GM19193 (cell line): ENCODE measurements around the gene IQGAP3.

Experiments
- POLR2A ChIP-seq: IDR thresholded peaks from 4 replicates; pipeline ENCODE4 v1.6.1; 2011; ENCODE audit not compliant: insufficient read depth, insufficient read length; ENCODE audit errors: extremely low read depth

Gene IQGAP3

GRCh38 chr1:156554971-156555370 lies 17.4 kb downstream of the IQGAP3 start:
- no peak for TF ChIP-seq POLR2A

- TF ChIP-seq POLR2A = no peak
Observed at GRCh38 chr1:156553860-156554485, 18.4 kb downstream of the IQGAP3 start.

GRCh38 chr1:156552518-156552917 lies 19.8 kb downstream of the IQGAP3 start:
- TF ChIP-seq POLR2A = no peak

GRCh38 chr1:156551869-156552268 lies 20.5 kb downstream of the IQGAP3 start:
- no peak for TF ChIP-seq POLR2A

- no peak for TF ChIP-seq POLR2A
Observed at GRCh38 chr1:156551066-156551643, 21.2 kb downstream of the IQGAP3 start.

- TF ChIP-seq POLR2A = no peak
Observed at GRCh38 chr1:156550346-156550745, 22.0 kb downstream of the IQGAP3 start.

- TF ChIP-seq POLR2A = no peak
Observed at GRCh38 chr1:156549831-156550230, 22.5 kb downstream of the IQGAP3 start.

- TF ChIP-seq POLR2A = no peak
Observed at GRCh38 chr1:156549390-156549789, 23.0 kb downstream of the IQGAP3 start.

- TF ChIP-seq POLR2A = no peak
Observed at GRCh38 chr1:156547982-156548381, 24.4 kb downstream of the IQGAP3 start.

- no peak for TF ChIP-seq POLR2A
Observed at GRCh38 chr1:156547434-156547833, 24.9 kb downstream of the IQGAP3 start.

- TF ChIP-seq POLR2A = no peak
Observed at GRCh38 chr1:156546267-156546666, 26.1 kb downstream of the IQGAP3 start.

GRCh38 chr1:156544592-156545102 lies 27.7 kb downstream of the IQGAP3 start:
- no peak for TF ChIP-seq POLR2A

GRCh38 chr1:156543066-156543465 lies 29.3 kb downstream of the IQGAP3 start:
- TF ChIP-seq POLR2A = no peak

- TF ChIP-seq POLR2A = no peak
Observed at GRCh38 chr1:156540955-156541354, 31.4 kb downstream of the IQGAP3 start.

- TF ChIP-seq POLR2A = no peak
Observed at GRCh38 chr1:156539818-156540355, 32.5 kb downstream of the IQGAP3 start.

GRCh38 chr1:156538711-156539440 lies 33.5 kb downstream of the IQGAP3 start:
- no peak for TF ChIP-seq POLR2A

GRCh38 chr1:156537027-156537426 lies 35.3 kb downstream of the IQGAP3 start:
- no peak for TF ChIP-seq POLR2A
